Transverse colon (tissue), 4 donors: ENCODE results near the gene ZFTA.

ENCODE experiments used
- EP300 ChIP-seq: sonication (generic); formaldehyde crosslinking; IDR thresholded peaks from one replicate; pipeline ENCODE4 v1.6.1; 2017; ENCODE audit warnings: antibody characterized with exemption, low read depth
- POLR2A ChIP-seq: fragments of 450-650 bp; IDR thresholded peaks from one replicate; pipeline ENCODE4 v1.6.1; 2016; ENCODE audit warnings: antibody characterized with exemption, mild to moderate bottlenecking, moderate library complexity
- POLR2AphosphoS5 ChIP-seq, 3 donors: sonication (generic); formaldehyde crosslinking; IDR thresholded peaks; one replicate each; pipeline ENCODE4 v1.6.1; 2016; ENCODE audit warnings: antibody characterized with exemption in 3 of 3
- TF ChIP-seq, protein P1 (sequence below), 5 experiments: fragments of 200-600 bp in 3 of 5; fragments of 450-650 bp in 2 of 5; sonication (generic) in 3 of 5; IDR thresholded peaks; 1 replicate in 2 of 5; 2 replicates in 3 of 5; pipeline ENCODE4 v1.5.1; 2016 to 2017; ENCODE audit warnings: antibody characterized with exemption in 5 of 5, inconsistent platforms in 3 of 5, mild to moderate bottlenecking in 2 of 5, moderate library complexity in 1 of 5

GRCh38 chr11:63804259-63804658, 35.7 kb upstream of the ZFTA start:
- TF ChIP-seq, protein P1, sequence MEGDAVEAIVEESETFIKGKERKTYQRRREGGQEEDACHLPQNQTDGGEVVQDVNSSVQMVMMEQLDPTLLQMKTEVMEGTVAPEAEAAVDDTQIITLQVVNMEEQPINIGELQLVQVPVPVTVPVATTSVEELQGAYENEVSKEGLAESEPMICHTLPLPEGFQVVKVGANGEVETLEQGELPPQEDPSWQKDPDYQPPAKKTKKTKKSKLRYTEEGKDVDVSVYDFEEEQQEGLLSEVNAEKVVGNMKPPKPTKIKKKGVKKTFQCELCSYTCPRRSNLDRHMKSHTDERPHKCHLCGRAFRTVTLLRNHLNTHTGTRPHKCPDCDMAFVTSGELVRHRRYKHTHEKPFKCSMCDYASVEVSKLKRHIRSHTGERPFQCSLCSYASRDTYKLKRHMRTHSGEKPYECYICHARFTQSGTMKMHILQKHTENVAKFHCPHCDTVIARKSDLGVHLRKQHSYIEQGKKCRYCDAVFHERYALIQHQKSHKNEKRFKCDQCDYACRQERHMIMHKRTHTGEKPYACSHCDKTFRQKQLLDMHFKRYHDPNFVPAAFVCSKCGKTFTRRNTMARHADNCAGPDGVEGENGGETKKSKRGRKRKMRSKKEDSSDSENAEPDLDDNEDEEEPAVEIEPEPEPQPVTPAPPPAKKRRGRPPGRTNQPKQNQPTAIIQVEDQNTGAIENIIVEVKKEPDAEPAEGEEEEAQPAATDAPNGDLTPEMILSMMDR (IDR thresholded peaks at IDR 0.05): no peak
- peak in 1 of 3 donors; percentile 65 for TF ChIP-seq POLR2AphosphoS5 (IDR thresholded peaks at IDR 0.05)
- TF ChIP-seq POLR2A: no peak
- no peak for TF ChIP-seq EP300
